ENCODE data around the gene MCC. TPM values are rescaled to one million over a fixed set of nuclear protein-coding genes. Genes with fewer than 3 reads are reported as not detected.

The MCC gene
- total RNA-seq, 1 experiment from 2014 or later, result 0.60 TPM

DNA sequence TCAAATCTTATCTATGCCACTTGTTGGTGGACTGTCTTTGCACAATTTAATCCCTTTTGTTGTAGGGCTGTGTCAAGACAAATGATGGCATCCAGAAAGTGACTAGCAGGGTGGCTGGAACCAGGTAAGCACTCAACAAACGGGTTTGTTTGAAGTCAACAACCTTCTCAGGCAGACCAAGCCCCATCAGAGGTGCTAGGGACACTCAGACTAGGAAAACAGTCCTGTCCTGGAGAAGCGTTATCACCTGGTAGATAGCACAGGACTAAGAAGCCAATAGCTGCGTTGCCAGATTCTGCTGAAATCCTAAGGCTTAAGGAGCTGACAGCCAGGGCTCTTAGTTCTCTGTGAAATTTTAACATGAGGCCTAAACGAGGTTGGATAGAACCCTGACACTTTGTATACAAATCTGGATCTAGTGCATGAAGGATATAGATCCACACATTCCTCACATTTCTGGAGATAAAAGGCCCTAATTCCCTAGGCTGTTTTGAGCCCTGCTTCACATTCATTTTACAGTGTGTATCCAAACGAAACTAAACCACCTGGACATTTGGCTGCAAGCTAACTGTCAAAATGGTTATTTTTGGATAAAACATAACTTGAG is 331.9 kb downstream of the MCC start:
- no peak overlapping the region for H3K4me3 ChIP-seq (ENCODE audit: low read depth, low read length, poor library complexity, severe bottlenecking)
- ChIA-PET POLR2A (ENCODE audit: low non-redundant PET) (no interaction called here), CTCF (no interaction called here)
- no TSS peak for BruUV-seq (replicated peaks)
- H3K27ac ChIP-seq (ENCODE audit: low read depth, low read length, poor library complexity, severe bottlenecking), result no peak overlapping the region
- H3K4me1 ChIP-seq (ENCODE audit: insufficient read depth, low read length, poor library complexity, severe bottlenecking), result no peaks in the 10 kb centered on the region
- no peaks in the 10 kb centered on the region for H3K9me3 ChIP-seq (ENCODE audit: low read depth, low read length, poor library complexity, severe bottlenecking)
- H3K36me3 ChIP-seq (ENCODE audit: insufficient read depth, low read length, poor library complexity, severe bottlenecking), result no peaks in the 10 kb centered on the region
- intact Hi-C loops (cut with micrococcal nuclease; ENCODE audit: unreplicated experiment), result no loop called here
- TF ChIP-seq, protein P1, sequence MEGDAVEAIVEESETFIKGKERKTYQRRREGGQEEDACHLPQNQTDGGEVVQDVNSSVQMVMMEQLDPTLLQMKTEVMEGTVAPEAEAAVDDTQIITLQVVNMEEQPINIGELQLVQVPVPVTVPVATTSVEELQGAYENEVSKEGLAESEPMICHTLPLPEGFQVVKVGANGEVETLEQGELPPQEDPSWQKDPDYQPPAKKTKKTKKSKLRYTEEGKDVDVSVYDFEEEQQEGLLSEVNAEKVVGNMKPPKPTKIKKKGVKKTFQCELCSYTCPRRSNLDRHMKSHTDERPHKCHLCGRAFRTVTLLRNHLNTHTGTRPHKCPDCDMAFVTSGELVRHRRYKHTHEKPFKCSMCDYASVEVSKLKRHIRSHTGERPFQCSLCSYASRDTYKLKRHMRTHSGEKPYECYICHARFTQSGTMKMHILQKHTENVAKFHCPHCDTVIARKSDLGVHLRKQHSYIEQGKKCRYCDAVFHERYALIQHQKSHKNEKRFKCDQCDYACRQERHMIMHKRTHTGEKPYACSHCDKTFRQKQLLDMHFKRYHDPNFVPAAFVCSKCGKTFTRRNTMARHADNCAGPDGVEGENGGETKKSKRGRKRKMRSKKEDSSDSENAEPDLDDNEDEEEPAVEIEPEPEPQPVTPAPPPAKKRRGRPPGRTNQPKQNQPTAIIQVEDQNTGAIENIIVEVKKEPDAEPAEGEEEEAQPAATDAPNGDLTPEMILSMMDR (conservative IDR thresholded peaks at IDR 0.05; ENCODE audit: low read depth, low read length), result no peak
- TF ChIP-seq EZH2 (IDR thresholded peaks at IDR 0.05; ENCODE audit: borderline replicate concordance, low read depth, low read length, poor library complexity, severe bottlenecking), result no peak
- no peak for DNase-seq (ENCODE audit: low spot score)
- H3K27me3 ChIP-seq (replicated peaks; ENCODE audit: insufficient read depth, low read depth, low read length, poor library complexity), result no peaks in the 10 kb centered on the region

DNA sequence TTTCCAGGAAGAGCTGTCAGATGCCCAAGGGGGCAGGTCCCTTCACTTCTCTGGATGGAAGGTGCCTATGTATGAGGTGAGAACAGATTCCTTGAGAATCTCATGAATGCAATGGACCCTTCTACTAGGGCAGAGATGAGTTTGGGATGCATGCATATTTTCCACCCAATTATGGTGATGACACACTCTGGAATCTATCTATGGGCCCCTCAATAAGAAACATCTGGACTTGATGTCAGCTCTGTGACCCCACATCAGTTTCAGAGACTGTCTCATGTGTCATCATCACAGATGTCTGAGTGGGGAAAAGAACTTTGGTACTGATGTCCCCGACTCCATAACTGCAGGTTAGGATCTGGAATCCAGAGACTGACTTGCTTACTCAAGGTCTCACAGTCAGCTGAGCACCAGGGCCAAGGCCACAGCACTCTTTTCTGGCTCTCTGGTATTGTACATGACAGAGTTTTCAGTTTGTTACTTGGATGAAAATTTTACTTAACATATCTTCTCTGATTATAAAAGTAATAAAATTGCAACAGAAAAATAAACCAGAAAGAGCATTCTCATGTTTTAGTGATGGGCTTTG is 334.6 kb downstream of the MCC start:
- ChIA-PET CTCF (no interaction called here), POLR2A (ENCODE audit: low non-redundant PET) (no interaction called here)
- no TSS peak for BruUV-seq (replicated peaks)
- no peak for DNase-seq (ENCODE audit: low spot score)
- TF ChIP-seq, protein P1 (conservative IDR thresholded peaks at IDR 0.05; ENCODE audit: low read depth, low read length), result no peak
- no peak for TF ChIP-seq EZH2 (IDR thresholded peaks at IDR 0.05; ENCODE audit: borderline replicate concordance, low read depth, low read length, poor library complexity, severe bottlenecking)
- no peak overlapping the region for H3K4me3 ChIP-seq (ENCODE audit: low read depth, low read length, poor library complexity, severe bottlenecking)
- H3K27me3 ChIP-seq (replicated peaks; ENCODE audit: insufficient read depth, low read depth, low read length, poor library complexity), result no peaks in the 10 kb centered on the region
- no peaks in the 10 kb centered on the region for H3K9me3 ChIP-seq (ENCODE audit: low read depth, low read length, poor library complexity, severe bottlenecking)
- no peak overlapping the region for H3K27ac ChIP-seq (ENCODE audit: low read depth, low read length, poor library complexity, severe bottlenecking)
- no peaks in the 10 kb centered on the region for H3K36me3 ChIP-seq (ENCODE audit: insufficient read depth, low read length, poor library complexity, severe bottlenecking)
- no peaks in the 10 kb centered on the region for H3K4me1 ChIP-seq (ENCODE audit: insufficient read depth, low read length, poor library complexity, severe bottlenecking)
- intact Hi-C loops (cut with micrococcal nuclease; ENCODE audit: unreplicated experiment), result no loop called here

DNA sequence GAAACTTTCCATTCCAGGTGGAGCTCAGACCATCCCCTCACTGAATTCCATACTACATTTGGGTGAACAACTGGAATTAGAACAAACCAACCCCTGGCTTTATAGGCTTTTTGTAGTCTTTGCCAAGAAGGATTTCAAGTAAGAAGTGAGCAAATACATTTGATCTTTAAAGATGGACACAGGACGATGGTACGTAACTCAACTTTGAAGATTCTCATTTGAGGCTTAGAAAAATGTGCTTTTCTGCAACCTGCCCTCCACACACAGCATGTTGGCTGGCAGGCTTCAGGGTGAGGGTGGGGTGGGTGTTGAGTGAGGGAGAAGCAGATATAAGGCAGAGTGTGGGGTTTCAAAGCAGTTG is 335.9 kb downstream of the MCC start:
- no TSS peak for BruUV-seq (replicated peaks)
- H3K9me3 ChIP-seq (ENCODE audit: low read depth, low read length, poor library complexity, severe bottlenecking), result no peaks in the 10 kb centered on the region
- H3K4me1 ChIP-seq (ENCODE audit: insufficient read depth, low read length, poor library complexity, severe bottlenecking), result no peaks in the 10 kb centered on the region
- H3K27me3 ChIP-seq (replicated peaks; ENCODE audit: insufficient read depth, low read depth, low read length, poor library complexity), result no peaks in the 10 kb centered on the region
- ChIA-PET POLR2A (ENCODE audit: low non-redundant PET) (no interaction called here), CTCF (no interaction called here)
- no peak overlapping the region for H3K4me3 ChIP-seq (ENCODE audit: low read depth, low read length, poor library complexity, severe bottlenecking)
- no peak overlapping the region for H3K27ac ChIP-seq (ENCODE audit: low read depth, low read length, poor library complexity, severe bottlenecking)
- intact Hi-C loops (cut with micrococcal nuclease; ENCODE audit: unreplicated experiment), result no loop called here
- no peaks in the 10 kb centered on the region for H3K36me3 ChIP-seq (ENCODE audit: insufficient read depth, low read length, poor library complexity, severe bottlenecking)
- no peak for DNase-seq (ENCODE audit: low spot score)
- TF ChIP-seq, protein P1 (conservative IDR thresholded peaks at IDR 0.05; ENCODE audit: low read depth, low read length), result no peak
- no peak for TF ChIP-seq EZH2 (IDR thresholded peaks at IDR 0.05; ENCODE audit: borderline replicate concordance, low read depth, low read length, poor library complexity, severe bottlenecking)

Measured in A673 (cell line).